HTR-8/SVneo (cell line): ENCODE data around the gene PARD3B.

ENCODE experiments used
- DNase-seq: peaks from one replicate; pipeline ENCODE4 v3.0.0; 2011; ENCODE audit warnings: low spot score, mixed read lengths; ENCODE audit not compliant: insufficient read length
- FAIRE-seq: peaks from 2 replicates; lab custom pipeline; 2011; peaks lifted over from hg19 to GRCh38; lab: Jason Lieb, UNC

PARD3B gene

DNA sequence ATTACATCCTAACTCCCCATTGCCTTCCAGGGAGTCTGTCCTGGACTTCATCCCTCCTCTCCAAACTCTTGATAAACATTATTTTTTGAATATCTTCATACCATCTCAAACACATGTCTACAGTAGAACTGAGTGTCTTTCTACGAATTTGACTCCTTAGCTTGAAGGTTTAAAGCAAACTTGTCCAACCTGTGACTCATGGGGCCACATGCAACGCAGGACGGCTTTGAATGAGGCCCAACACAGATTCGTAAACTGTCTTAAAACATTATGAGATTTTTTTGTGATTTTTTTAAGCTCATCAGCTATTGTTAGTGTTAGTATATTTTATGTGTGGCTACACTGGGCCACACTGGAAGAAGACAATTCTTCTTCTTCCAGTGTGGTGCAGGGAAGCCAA is 98.1 kb downstream of the PARD3B start:
- FAIRE-seq, result no peak
- DNase-seq, result no peak

DNA sequence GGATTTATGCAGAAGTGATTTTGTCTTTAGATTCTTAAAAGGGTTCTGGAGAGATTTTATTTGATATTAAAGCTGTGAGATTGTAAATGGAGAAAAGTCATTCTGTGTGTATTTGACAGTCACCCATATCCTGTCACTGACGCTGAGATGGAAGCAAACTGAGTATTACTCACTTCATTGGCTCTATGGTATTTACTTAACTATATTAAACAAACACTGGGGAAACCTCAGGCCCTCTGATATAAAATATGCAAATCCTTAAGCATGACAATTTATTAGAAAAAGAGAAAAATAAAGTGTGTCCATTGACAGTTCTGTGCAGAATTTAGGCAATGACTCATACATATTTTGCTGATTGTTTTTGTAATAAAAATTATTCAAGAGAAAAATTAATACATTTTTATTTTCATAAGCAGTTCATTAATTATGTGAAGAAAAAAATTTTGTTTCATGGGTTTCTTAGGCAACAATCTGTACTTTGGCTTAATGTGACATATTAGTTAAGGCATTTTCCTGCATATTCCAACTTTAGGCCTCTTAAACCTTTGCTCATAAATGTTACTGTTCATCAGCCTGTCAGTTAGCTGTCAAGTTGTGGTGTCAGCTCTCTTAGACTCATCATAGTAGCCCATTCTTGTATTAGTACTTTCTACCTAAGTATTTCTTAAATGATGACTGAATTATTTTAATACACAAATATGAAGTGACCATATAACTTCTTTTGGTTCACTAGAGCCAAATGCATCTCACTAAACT is 99.9 kb downstream of the PARD3B start:
- FAIRE-seq, result no peak
- no peak for DNase-seq

DNA sequence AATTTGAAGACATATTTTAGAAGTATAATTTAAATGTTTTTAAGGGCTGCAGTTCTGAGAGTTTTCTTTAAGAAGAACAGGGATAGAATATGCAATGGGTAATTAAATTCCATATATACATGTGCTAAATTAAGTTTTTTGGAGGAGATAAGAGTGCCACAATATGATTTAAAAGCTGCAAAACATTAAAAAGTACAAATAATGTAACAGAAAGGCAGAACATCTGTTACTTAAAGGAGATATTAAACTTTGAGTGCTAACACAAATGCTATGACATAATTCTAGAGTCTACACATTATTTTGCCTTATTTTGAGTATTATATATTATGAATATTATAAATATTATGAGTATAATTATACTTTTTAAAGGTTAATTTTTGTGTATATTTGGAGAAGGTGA is 102.4 kb downstream of the PARD3B start:
- DNase-seq, result no peak
- FAIRE-seq, result no peak

DNA sequence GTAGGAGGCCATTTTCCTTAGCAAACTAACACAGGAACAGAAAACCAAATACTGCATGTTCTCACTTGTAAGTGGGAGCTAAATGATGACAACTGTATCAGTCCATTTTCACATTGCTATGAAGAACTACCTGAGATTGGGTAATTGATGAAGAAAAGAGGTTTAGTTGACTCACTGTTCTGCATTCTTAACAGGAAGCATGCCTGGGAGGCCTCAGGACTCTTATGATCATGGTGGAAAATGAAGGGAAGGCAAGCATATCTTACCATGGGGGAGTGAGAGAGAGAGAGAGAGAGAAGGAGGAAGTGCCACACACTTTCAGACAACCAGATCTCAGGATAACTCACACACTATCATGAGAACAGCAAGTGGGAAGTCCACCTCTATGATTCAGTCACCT is 105.3 kb downstream of the PARD3B start:
- FAIRE-seq, result no peak
- DNase-seq, result no peak

DNA sequence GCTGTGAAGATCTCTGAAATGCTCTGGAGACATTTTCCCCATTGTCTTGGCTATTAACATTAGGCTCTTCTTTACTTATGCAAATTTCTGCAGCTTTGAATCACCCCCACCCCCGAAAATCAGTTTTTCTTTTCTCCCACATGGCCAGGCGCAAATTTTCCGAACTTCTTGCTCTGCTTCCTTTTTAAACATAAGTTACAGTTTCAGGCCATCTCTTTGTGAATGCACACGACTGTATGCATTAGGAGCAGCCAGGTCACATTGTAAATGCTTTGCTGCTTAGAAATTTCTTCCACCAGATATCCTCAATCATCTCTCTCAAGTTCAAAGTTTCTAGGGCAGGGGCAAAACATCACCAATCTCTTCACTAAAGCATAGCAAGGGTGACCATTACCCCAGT is 106.8 kb downstream of the PARD3B start:
- no peak for FAIRE-seq
- DNase-seq, result no peak

DNA sequence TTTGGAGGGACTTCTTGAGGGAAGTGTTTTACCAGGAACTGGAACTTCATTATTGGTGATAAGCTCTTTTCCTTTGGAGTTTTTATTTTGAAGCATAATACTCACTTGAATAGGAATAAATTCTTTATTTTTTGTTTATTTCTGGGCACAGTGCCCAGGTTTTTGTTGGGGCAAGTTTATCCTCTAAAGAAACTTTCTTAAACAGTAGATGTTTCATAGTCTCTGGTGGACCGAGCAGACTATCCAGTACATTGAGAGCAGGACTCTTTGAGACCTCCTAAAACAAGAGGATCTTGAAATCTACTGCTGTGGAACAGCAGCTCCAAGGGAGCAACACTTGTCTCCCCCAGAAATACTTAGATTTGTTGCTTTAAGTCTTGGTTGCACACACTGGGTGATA is 109.4 kb downstream of the PARD3B start:
- no peak for DNase-seq
- FAIRE-seq, result no peak

DNA sequence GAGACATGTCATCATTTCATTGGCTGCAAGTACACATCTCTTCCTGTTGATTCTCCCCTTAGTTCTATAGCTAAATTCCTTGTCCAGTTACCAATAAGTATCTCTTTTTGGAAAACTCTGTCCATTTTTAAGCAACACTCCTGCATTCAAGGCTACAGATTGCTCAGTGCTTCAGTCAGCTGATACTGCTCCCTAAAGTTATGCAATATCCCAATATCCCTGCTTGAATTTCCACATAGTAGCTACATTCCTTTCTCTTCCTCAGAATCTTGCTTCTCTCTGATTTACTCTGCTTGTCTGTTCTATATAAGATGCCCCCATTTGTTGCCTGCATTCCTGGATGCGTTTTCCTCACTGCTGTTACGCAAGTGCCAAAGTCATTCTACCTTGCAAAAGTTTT is 109.8 kb downstream of the PARD3B start:
- FAIRE-seq (no peak), DNase-seq (no peak)

DNA sequence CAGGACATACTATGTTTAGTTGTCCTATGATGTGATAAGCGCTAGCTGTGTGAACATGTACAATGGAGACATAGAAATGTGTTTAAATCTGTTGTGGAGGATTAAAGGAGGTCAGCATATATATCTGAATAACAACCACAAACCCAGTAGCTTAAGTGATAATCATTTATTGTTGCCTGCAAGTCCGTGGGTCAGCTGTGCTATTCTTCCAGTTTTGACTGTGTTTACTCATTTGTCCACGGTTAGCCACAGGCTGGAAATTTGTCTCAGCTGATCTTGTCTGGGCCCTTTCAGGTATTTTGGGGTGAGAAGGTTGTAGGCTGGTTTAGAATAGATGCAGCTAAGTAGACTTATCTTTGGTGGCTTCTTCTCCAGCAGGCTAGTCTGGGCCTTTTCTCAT is 110.4 kb downstream of the PARD3B start:
- FAIRE-seq (no peak), DNase-seq (no peak)

DNA sequence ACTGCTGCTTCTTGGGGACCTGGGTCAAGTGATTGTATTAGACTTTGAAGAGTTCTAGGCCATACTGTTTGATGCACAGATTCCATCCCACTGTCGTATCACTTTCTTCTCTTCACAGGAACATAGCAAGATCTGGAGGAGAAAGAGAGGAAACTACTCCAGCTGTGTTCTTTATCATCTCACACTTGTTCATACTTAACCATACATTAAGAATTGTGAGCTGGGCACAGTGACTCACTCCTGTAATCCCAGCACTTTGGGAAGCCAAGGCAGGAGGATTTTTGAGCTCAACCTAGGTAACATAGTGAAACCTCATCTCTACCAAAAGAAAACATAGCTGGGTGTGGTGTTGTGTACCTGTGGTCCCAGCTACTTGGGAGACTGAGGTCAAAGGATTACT is 111.7 kb downstream of the PARD3B start:
- FAIRE-seq (no peak), DNase-seq (no peak)

DNA sequence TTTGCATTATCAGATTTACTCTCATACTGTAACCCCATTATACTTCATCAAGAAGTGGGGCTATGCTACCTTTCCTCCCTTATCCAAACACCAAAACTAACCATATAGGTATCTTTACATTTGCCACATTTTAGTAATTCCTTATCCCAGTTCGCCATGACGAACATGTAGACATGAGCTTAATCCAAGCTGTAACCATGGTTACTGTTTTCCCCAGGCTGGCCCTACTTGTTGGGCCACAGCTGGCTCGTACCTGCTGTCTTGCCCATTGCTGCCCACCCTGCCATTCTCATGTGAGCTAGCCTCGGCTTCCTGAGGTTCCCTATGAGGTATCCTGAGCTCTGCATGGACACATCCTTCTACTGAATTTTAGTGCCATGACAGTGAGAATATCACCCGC is 117.7 kb downstream of the PARD3B start:
- FAIRE-seq, result peak; percentile 20

DNA sequence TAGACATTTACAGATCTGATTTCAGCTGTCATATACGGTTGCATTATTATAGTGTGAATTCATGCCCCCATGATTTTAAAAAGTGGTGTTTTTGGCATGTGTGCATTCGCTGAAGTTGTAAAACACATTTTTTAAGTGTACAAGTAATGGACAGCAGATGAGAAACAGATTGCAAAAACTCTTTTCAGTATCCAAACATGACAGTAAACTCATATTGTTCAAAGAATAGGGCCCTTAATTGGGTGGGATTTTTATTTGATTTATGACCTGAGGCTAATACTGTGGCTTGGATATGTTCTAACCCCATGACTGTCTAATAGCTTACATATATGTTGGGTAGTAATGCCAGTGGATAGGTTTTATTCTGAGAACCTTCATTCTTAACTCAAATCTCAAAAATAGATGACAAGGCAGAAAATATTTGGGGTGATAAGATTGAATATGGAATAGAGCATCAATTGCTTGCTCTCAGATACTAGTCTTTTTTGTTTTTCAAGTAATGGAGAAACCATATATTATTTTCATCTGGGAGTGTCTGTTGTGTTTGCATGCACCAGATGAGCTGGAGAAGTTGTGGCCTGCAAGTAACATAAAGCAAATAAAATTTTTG is 118.6 kb downstream of the PARD3B start:
- no peak for DNase-seq
- no peak for FAIRE-seq

More for the DNA sequence above, 117.7 kb downstream of the PARD3B start:
- no peak for DNase-seq

DNA sequence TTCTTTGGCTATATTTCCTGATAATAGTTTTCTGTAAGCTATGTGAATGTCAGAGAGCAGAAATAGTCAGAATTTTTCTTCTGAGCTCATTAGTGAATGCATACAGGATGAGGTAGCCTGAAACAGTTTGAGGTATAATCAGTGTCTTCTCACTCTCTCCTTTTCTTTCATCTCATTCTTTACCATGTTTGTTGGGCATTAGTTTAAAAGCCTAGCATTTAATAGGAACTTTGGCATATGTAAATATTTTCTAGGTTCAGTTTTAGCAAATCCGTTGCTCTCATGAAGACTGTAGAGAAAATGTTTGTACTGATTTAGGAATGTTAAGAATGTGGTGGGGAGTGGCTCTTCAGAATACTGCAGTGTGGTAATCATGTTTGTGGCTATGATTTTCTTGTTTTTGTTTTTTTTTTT is 119.4 kb downstream of the PARD3B start:
- DNase-seq (no peak), FAIRE-seq (no peak)

DNA sequence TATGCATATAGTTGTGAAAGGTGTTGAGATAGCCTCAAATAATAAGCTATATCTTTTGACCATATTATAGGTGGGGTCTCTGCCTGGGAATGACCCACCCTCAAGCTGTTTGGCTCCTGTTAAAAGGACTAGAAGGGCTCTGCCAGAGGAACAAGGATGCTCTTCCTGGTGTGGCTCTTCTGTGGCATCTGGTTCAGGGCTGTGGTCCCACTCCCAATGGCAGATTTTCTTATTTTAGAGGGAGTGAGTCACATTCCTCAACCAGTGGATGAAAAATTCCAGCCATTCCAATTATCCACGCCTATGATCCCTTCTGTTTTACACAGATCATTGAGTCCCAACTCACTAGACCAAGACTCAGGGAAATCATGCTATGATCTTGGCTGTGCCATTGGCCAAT is 119.9 kb downstream of the PARD3B start:
- DNase-seq (no peak), FAIRE-seq (no peak)

DNA sequence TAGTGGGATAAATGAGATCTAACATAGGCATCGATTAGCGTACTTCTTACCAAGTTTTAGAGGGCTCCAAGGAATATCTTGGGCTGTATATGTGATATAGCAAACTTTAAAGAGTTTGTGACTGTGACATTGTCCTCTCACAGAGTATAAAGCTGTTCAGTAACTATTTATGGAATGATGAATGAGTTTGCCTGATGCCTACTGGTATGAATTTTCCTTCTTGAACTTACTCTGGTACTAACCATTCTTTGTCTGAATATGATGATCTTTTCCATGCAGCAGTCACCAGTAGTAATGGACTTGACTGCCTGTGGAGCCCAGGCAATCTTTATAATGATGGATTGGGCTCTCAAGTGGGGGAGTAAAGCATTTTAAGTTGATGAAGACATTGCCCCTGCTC is 120.5 kb downstream of the PARD3B start:
- FAIRE-seq (no peak), DNase-seq (no peak)

DNA sequence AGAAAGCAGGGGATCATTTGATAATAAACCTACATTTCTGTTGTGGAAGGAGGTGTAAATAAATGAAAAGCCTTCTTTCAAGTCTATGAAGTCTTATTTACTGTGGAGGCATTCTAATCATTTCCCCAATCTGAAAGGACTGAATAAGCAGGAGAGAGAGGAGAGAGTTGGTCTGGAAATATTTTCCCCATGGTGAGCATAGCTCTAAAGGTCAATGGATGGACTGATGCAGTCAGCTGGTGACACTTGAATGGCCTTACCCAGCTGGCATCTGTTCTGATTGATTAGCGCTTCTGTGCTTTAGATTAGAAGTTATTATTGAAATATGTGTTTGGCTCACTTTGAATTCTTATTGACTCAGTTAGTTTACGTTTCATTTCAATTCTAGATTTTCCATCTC is 122.7 kb downstream of the PARD3B start:
- DNase-seq (no peak), FAIRE-seq (no peak)

DNA sequence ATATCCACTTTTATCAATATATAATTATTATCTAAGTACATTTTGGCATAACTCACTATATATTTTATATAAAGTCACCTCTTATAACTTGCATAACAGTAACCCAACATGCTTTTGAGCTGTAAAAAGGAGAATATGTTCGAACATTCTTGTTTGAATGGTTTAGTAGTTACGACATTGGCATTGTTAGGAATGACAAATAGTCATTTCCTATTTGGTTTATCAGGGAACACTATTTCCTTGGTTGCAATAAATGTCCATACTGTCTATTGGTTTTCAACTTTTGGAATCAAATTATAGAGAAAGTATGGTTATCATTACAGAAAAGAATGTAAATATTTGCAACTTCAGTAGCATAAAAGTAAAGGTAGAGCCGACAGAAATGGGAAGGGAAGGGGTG is 124.1 kb downstream of the PARD3B start:
- DNase-seq, result no peak
- no peak for FAIRE-seq

DNA sequence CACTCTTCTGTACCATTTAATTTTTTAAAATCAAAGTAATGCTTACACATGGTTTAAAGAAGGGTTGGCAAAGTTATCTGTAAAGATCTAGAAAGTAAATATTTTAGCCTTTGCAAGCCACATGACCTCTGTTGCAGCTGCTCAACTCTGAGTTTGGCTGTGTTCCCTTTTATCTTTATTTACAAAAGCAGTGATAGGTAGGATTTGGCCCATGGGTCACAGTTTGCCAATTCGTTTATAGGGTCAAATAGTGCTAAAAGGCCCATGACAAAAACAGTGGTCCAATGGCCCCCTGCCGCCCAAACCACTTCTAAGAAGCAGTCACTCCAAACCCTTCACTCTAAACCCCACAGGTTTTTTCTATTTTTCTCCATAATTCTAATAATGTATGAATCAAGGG is 124.8 kb downstream of the PARD3B start:
- FAIRE-seq, result no peak

DNA sequence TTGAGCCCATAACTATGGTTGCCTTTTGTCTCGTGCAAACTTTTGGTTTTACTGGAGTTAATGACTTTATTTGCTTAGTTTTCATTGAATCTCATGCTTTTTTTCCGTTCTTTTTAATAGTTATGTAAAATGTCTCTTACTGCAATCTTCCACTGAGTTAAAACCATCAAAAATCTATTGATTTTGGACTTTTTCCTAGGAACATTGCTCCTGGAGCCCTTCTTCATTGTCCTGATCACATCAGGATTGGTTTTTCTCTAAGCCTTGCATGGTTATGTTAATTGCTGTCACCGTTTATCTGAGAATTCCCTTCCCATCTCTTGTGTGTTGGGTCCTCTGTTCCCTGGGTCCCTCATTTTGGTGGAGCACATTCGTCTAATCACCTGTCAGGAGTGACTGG is 125.5 kb downstream of the PARD3B start:
- FAIRE-seq (no peak), DNase-seq (no peak)

More for the DNA sequence above, 124.8 kb downstream of the PARD3B start:
- DNase-seq, result no peak

DNA sequence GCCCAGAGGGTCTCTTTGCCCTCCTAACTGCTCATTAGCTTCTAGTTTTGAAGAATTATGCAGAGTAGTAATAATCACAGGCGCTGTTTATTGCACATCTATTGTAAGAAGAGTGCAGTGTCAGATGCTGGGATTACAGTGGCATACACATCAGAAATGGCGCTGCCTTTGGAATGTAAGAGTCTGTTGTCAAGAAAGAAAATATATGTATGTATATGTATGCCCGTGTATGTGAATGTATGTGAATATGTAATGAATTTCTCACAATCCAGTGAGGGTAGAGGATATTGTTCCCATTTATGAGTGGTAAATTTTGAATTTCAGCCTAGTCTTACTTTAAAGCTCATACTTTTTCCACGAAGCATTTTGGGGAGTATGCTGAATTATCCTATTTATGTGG is 127.5 kb downstream of the PARD3B start:
- DNase-seq (no peak), FAIRE-seq (no peak)

DNA sequence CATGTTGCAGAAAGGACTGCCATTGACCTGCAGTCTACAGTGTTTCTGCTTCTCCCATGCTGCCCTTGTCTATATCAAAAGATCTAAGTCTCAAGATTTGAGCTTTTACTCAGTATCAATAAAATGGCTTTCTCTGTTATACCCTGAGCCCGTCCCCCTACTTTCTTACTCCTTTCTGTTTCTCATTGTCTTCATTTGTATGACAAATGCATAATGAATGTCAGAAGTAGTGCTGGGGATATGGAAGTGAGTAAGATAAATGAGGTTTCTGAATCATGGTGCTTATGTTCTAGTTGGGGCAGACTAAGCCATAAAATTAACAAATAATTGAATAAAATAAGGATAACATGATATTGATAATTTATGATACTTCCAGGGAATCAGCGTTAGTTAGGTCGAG is 128.6 kb downstream of the PARD3B start:
- FAIRE-seq, result no peak
- DNase-seq, result peak; percentile 10

DNA sequence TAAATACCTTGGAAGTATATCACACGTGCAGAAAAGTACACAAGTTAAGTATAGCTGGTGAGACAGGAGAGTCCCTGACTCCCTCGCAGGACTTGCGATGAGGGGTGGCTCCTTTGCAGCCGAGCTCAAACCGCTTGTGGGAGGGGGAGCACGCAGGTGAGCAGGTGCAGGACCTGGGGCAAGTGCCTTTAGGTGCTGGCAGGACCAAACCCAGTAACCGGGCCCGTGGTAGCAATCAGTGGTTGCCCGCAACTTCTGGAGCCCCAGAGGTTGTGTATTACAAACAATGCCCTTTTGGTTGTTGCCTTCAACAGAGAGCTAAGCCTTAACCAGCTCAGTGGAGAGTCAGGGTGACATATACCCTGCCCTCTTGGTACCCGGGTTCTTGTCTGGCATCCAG is 132.8 kb downstream of the PARD3B start:
- DNase-seq (no peak), FAIRE-seq (no peak)

DNA sequence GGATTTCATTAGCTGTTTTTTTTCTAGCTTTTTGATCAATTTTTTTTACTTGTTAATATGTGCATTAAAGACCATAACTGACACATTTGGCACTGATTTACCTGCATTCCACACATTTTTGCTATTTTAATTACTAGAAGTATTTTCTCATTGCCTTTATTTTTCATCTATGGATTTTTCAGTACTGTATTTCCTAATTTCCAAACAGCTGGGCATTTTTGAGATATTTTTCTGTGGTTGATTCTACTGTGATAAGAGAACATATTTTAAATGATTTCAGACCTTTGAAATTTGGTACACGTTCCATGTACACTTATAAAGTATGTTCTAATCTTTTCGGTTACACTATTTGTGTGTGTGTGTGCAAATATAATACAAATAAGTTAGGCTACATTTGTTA is 135.3 kb downstream of the PARD3B start:
- FAIRE-seq, result no peak
- DNase-seq, result no peak
